GM19397 (cell line): ENCODE data around the gene ANO2.

ENCODE experiments used
- ATAC-seq: cut with Tn5 transposase; IDR thresholded peaks from one replicate; pipeline ENCODE4 v1.9.1; 2021; ENCODE audit warnings: mild to moderate bottlenecking, moderate library complexity; ENCODE audit not compliant: unreplicated experiment

The ANO2 gene

GRCh38 chr12:5523396-5524115, 421.5 kb downstream of the ANO2 start:
- ATAC-seq, result no peak

GRCh38 chr12:5522432-5523335, 422.4 kb downstream of the ANO2 start:
- no peak for ATAC-seq

- ATAC-seq, result no peak
Measured at GRCh38 chr12:5521456-5522325, 423.4 kb downstream of the ANO2 start.

GRCh38 chr12:5520831-5521230, 424.2 kb downstream of the ANO2 start:
- ATAC-seq, result no peak

- ATAC-seq, result no peak
Measured at GRCh38 chr12:5520037-5520436, 425.0 kb downstream of the ANO2 start.

- no peak for ATAC-seq
Measured at GRCh38 chr12:5518584-5519365, 426.3 kb downstream of the ANO2 start.

- no peak for ATAC-seq
Measured at GRCh38 chr12:5516371-5517241, 428.5 kb downstream of the ANO2 start.

- no peak for ATAC-seq
Measured at GRCh38 chr12:5515458-5515857, 429.6 kb downstream of the ANO2 start.

- ATAC-seq, result no peak
Measured at GRCh38 chr12:5514545-5514944, 430.5 kb downstream of the ANO2 start.

GRCh38 chr12:5514016-5514415, 431.0 kb downstream of the ANO2 start:
- no peak for ATAC-seq

- ATAC-seq, result no peak
Measured at GRCh38 chr12:5513406-5513805, 431.7 kb downstream of the ANO2 start.
